Adipocyte (in vitro differentiated cells): ENCODE data around the gene SLC12A6.

Experiments used
- DNase-seq: peaks from one replicate; pipeline ENCODE4 v3.0.0-alpha.2; 2015; ENCODE audit warnings: low read depth
- H3K27me3 ChIP-seq: replicated peaks from 2 replicates; pipeline ENCODE4 v1.7.0; 2013; ENCODE audit warnings: mild to moderate bottlenecking, low read length, moderate library complexity; ENCODE audit not compliant: control insufficient read depth, insufficient read depth
- H3K36me3 ChIP-seq: 2 replicates; pipeline ENCODE4 v1.7.0; 2013; ENCODE audit warnings: low read length, mild to moderate bottlenecking, moderate library complexity; ENCODE audit not compliant: control insufficient read depth, insufficient read depth, severe bottlenecking
- H3K4me1 ChIP-seq: 2 replicates; pipeline ENCODE4 v1.7.0; 2013; ENCODE audit warnings: mild to moderate bottlenecking, low read length, moderate library complexity; ENCODE audit not compliant: control insufficient read depth, insufficient read depth
- H3K4me3 ChIP-seq: 2 replicates; pipeline ENCODE4 v1.7.0; 2013; ENCODE audit warnings: mild to moderate bottlenecking, low read length, moderate library complexity
- H3K9ac ChIP-seq: 2 replicates; pipeline ENCODE4 v1.7.0; 2013; ENCODE audit warnings: mild to moderate bottlenecking, low read length, moderate library complexity
- H3K9me3 ChIP-seq: 2 replicates; pipeline ENCODE4 v1.7.0; 2013; ENCODE audit warnings: mild to moderate bottlenecking, low read length, moderate library complexity; ENCODE audit not compliant: control insufficient read depth

Gene SLC12A6

DNA sequence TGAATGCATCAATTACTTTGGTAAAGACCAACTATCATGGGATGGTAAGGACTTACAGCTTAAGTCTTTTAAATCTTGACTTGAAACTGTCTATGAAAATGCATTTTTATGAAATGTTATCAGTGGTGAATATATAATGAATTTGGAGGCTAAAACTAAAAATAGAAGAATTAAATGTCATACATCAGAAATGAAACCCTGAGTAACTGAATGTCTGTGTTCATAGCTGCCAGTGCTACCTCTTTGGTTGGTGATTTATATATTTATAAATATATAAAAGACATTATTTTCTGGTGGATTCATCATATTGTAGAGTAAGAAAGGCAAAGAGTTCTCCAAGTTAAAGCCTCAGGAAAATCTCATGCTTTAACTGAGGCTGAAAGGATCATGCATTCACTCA is 12.2 kb downstream of the SLC12A6 start:
- H3K36me3 ChIP-seq = no peaks in the 10 kb centered on the region
- H3K9ac ChIP-seq = no peak overlapping the region
- H3K9me3 ChIP-seq = no peaks in the 10 kb centered on the region
- no peaks in the 10 kb centered on the region for H3K4me1 ChIP-seq
- no peak overlapping the region for H3K4me3 ChIP-seq
- H3K27me3 ChIP-seq = no peaks in the 10 kb centered on the region
- no peak for DNase-seq

DNA sequence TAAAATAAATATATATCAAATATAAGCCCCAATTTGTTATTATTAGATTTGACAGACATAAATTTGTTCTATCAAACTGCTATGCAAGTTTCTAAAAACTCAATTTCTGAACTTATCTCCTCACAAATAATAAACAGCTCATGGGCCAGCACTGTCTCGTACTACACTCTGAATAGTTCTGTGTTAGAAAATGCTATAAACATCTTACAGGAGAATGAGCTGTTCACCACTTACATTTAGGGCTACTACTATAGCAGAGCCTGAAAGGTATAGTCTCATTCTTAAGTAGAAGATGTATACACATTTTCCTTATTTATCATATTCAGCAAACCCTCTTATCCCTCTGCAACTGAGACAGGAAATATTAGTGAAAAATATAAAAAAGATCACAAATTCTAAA is 12.6 kb downstream of the SLC12A6 start:
- no peaks in the 10 kb centered on the region for H3K9me3 ChIP-seq

DNA sequence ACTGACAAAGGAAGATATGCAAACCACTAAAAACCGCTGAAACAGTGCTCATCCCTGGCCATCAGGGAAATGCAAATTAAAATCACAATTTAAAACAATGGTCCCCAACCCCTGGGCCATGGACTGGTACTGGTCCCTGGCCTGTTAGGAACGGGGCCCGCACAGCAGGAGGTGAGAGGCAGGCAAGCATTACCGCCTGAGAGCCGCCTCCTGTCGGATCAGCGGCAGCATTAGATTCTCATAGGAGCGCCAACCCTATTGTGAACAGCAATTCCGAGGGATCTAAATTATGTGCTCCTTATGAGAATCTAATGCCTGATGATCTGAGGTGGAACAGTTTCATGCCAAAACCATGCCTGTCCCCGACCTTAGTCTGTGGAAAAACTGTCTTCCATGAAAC is 14.4 kb downstream of the SLC12A6 start:
- H3K4me1 ChIP-seq = peaks cover 6% of the 10 kb centered on the region
- H3K4me3 ChIP-seq = no peak overlapping the region
- H3K9me3 ChIP-seq = no peaks in the 10 kb centered on the region
- no peaks in the 10 kb centered on the region for H3K27me3 ChIP-seq
- no peak for DNase-seq
- H3K9ac ChIP-seq = no peak overlapping the region
- H3K36me3 ChIP-seq = no peaks in the 10 kb centered on the region

More for the DNA sequence above, 12.6 kb downstream of the SLC12A6 start:
- Histone ChIP-seq H3K36me3 (no peaks in the 10 kb centered on the region), H3K4me1 (no peaks in the 10 kb centered on the region), H3K27me3 (no peaks in the 10 kb centered on the region), H3K4me3 (no peak overlapping the region), H3K9ac (no peak overlapping the region)
- DNase-seq = no peak

DNA sequence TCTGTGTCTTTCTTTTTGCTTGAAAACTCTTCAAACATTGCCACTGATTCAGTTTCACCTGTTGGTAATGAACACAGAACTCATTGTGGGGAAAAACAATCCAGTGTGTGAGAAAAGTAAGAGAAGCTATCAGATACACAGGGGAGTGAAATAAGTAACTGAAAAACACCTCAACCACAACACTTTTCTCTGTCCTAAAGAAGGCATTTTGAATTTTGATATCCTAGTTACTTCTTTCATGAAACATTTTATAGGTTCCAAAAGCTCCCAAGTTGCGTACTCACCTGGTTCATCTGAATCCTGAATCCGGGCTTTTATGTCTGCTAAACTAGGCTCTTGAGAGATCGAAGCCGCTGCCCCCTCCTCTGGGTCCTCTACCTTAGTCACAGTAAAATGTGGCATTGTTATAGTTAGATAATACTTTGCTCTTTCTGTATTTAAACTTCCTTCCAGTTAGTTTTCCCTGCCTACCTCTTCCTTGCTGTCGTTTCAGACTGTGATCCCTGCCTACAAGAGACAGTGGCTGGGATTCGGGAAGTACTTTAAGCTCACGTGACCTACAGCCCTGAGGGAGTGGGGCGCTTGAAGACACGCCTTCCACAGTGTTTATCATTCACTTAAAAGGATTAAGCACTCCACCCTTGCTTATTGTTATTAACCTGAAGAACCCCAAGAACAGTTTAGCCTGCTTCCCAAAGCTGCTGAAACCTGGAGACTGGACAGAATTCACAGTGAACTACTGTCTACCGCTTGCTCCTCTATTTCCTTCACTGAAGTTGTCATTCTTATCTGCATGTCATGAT is 19.1 kb downstream of the SLC12A6 start:
- H3K4me3 ChIP-seq = peak overlapping the region; percentile 94
- DNase-seq = no peak
- peak overlapping the region; percentile 88 for H3K9ac ChIP-seq
- H3K4me1 ChIP-seq = peaks cover 12% of the 10 kb centered on the region
- H3K9me3 ChIP-seq = no peaks in the 10 kb centered on the region
- no peaks in the 10 kb centered on the region for H3K36me3 ChIP-seq
- no peaks in the 10 kb centered on the region for H3K27me3 ChIP-seq

DNA sequence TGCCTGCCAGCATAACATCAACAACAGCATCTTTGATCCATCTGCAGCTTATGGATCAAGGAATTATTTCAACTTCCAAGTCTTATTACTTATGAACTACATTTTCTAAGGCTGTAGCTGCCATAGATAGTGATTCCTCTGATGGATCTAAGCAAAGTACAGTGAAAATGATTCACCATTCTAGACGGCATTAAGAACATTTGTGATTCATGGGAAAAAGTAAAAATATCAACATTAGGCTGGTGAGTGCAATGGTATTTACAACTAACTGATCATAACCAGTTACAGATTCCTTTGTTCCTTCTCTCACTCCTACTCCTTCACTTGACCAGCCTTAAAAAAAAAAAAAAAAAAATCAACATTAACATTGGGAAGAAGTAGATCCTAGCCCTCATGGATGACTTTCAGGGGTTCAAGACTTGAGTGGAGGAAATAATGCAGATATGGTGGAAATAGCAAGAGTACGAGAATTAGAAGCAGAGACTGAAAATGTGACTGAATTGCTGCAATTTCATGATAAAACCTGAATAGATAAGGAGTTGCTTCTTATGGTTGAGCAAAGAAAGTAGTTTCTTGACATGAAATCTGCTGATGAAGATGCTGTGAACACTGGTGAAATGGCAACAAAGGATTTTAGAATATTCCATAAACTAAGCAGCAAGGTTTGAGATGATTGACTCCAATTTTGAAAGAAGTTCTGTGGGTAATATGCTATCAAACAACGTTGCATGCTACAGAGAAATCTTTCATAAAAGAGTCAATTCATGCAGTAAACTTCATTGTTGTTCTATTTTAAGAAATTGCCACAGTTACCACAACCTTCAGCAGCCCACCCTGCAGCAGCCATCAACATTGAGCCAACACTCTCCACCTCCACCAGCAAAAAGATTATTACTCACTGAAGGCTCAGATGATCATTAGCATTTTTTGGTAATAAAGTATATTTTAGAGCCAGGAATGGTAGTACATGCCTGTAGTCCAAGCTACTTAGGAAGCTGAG is 22.8 kb downstream of the SLC12A6 start:
- Histone ChIP-seq H3K4me1 (peaks cover 12% of the 10 kb centered on the region), H3K36me3 (no peaks in the 10 kb centered on the region), H3K27me3 (no peaks in the 10 kb centered on the region), H3K4me3 (no peak overlapping the region), H3K9me3 (no peaks in the 10 kb centered on the region), H3K9ac (no peak overlapping the region)
- DNase-seq = no peak

DNA sequence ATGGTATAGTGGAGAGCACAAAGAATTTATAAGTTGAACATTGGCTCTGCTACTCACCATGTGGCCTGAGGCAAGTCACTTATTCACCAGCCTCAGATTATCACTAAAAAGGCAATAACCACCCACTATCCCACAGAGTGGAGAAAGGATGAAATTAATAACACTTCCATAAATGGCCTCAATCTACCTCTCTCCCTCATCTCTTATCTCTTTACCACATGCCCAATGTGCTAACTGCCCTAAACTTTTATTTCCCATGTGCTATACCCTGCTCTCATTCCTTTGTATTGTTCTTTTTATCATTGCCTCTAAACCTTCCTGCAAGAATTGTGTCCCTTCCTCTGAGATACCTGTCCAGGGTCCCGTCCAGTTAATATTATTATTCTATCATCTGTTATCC is 26.0 kb downstream of the SLC12A6 start:
- no peaks in the 10 kb centered on the region for H3K4me1 ChIP-seq
- H3K4me3 ChIP-seq = no peak overlapping the region
- H3K9me3 ChIP-seq = no peaks in the 10 kb centered on the region
- no peaks in the 10 kb centered on the region for H3K27me3 ChIP-seq
- no peaks in the 10 kb centered on the region for H3K36me3 ChIP-seq
- no peak for DNase-seq
- H3K9ac ChIP-seq = no peak overlapping the region

DNA sequence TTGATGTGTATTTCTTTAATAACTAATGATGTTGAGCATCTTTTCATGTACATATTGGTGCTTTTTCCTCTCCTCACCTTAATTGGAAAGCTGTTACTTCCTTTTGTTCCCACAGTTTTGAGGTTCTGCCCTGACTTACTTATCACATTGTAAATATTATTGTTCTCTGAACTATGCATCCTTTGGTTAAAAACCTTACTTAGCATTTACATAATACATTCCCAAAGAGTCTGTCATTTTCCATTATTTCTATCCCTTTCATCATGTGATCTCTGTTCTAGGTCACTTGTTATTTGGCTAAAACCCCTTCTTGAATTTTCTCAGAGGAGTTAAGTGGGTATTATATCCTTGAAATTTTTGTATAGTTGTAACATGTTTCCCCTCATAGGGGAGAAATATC is 33.0 kb downstream of the SLC12A6 start:
- Histone ChIP-seq H3K4me1 (peaks cover 4% of the 10 kb centered on the region), H3K4me3 (no peak overlapping the region), H3K27me3 (no peaks in the 10 kb centered on the region), H3K9ac (no peak overlapping the region), H3K36me3 (no peaks in the 10 kb centered on the region), H3K9me3 (no peaks in the 10 kb centered on the region)
- peak; percentile 60 for DNase-seq

DNA sequence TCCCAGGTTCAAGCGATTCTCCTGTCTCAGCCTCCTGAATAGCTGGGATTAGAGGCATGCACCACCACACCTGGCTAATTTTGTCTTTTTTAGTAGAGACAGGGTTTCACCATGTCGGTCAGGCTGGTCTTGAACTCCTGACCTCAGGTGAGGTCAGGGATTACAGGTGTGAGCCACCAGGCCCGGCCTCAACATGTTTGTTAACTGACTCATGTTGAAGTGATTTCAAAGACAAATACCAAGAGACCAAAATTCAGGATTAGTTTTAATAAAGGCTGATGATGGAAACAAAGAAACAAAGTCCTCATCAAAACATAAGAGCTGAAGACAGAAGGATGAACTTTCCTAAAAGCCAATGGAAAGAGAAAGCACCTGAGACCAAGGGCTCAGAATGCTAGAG is 36.5 kb downstream of the SLC12A6 start:
- Histone ChIP-seq H3K9me3 (no peaks in the 10 kb centered on the region), H3K36me3 (no peaks in the 10 kb centered on the region), H3K27me3 (no peaks in the 10 kb centered on the region), H3K9ac (no peak overlapping the region), H3K4me3 (no peak overlapping the region), H3K4me1 (peaks cover 18% of the 10 kb centered on the region)
- no peak for DNase-seq

DNA sequence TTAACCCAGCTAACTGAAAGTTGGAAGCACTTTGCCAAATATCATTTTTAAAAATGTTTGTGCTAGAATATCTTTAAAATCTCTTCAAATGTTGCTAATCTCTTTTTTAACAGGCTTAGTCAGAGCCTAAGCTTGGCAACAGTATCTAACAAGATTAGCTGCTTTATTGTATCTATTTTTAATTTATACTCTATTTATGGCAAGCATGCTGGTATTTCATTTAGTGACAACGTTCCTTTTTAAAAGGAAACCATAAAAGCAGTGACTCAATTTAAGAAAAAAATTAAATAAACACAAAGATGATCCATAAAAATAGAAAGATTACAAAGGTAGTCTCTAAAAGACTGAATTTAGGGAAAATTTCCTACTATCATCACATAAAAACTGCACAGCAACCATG is 40.5 kb downstream of the SLC12A6 start:
- H3K36me3 ChIP-seq = no peaks in the 10 kb centered on the region
- H3K4me3 ChIP-seq = no peak overlapping the region
- H3K4me1 ChIP-seq = peaks cover 14% of the 10 kb centered on the region
- H3K27me3 ChIP-seq = no peaks in the 10 kb centered on the region
- H3K9ac ChIP-seq = no peak overlapping the region
- H3K9me3 ChIP-seq = no peaks in the 10 kb centered on the region
- DNase-seq = peak; percentile 3

DNA sequence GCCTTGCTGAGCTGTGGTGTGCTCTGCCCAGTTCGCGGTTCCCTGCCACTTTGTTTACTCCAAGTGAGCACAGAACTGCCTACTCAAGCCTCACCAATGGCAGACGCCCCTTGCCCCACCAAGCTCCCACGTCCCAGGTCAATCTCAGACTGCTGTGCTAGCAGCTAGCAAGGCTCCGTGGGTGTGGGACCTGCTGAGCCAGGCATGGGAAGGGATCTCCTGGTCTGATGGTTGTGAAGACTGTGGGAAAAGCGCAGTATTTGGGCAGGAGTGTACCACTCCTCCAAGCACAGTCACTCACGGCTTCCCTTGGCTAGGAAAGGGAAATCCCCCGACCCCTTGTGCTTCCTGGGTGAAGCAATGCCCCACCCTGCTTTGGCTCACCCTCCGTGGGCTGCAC is 45.0 kb downstream of the SLC12A6 start:
- no peaks in the 10 kb centered on the region for H3K27me3 ChIP-seq
- no peaks in the 10 kb centered on the region for H3K9me3 ChIP-seq
- H3K4me1 ChIP-seq = peaks cover 12% of the 10 kb centered on the region
- DNase-seq = no peak
- no peak overlapping the region for H3K4me3 ChIP-seq
- H3K9ac ChIP-seq = no peak overlapping the region
- no peaks in the 10 kb centered on the region for H3K36me3 ChIP-seq

DNA sequence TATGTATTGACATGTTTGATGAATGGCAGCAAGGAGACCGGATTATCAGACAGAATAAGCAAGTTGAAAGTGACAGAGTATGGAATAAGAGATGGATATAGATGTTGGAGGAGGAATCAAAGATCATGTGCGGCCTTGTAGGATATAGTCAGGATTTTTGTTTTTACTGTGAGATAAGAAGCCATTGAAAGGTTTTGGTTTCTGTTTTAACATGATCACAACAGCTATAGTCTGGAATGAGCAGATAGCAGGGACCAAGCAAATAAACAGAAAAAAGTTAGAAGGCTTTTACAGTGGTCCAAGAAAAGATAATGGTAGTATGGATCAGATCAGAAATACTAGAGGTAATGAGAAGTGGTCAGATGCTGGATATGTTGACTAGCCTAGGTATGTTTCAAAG is 52.6 kb downstream of the SLC12A6 start:
- Histone ChIP-seq H3K9me3 (no peaks in the 10 kb centered on the region), H3K36me3 (no peaks in the 10 kb centered on the region), H3K4me1 (no peaks in the 10 kb centered on the region), H3K4me3 (no peak overlapping the region), H3K9ac (no peak overlapping the region), H3K27me3 (no peaks in the 10 kb centered on the region)
- no peak for DNase-seq
